HG03378 (cell line): ENCODE measurements around the gene TAF7L.
"Not testable (repeated sequence)": the region's sequence is repeated elsewhere in the genome, so short reads cannot be mapped to it uniquely, and the experiment has no call there.

Source experiments
- ATAC-seq: cut with Tn5 transposase; IDR thresholded peaks from one replicate; pipeline ENCODE4 v1.9.1; 2021; ENCODE audit warnings: mild to moderate bottlenecking, moderate library complexity; ENCODE audit not compliant: unreplicated experiment

TAF7L gene, protein sequence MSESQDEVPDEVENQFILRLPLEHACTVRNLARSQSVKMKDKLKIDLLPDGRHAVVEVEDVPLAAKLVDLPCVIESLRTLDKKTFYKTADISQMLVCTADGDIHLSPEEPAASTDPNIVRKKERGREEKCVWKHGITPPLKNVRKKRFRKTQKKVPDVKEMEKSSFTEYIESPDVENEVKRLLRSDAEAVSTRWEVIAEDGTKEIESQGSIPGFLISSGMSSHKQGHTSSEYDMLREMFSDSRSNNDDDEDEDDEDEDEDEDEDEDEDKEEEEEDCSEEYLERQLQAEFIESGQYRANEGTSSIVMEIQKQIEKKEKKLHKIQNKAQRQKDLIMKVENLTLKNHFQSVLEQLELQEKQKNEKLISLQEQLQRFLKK

DNA sequence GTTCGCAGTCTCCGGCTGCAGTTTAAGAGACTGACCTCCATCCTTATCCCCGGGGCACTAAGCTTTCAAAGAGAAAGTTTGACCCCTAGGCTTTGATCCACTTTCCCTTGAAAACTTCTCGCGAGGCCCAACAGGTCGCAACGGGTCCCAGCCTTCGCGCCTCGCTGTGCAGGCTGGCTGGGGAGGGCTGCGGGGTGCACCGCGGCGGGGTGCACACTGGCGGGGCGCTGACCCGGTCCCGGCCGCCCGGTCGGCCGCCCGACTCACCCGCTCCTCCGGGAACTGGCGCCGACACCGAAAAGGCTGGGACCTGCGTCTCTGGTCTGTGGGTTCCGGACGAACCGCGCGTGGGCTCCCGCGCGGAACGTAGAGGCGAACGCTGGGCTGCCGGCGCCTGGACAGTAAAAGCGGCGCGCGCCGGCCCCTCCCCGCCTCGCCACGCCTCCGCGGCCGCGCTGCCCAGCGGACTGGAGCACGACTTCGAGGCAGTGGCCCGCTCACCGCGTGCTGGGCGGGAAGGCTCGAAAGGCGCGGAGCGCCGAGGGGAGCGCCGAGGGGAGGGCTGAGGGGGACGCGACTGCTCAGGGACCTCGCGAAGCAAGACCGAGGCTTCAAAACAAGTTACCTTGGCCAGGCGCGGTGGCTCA, at the start of gene TAF7L:
Gene TAF7L, minus strand, starts transcription at position 378 of the 647 bp plus-strand sequence. CDS start 3,791 bp downstream, outside the sequence.
- ATAC-seq = no peak

DNA sequence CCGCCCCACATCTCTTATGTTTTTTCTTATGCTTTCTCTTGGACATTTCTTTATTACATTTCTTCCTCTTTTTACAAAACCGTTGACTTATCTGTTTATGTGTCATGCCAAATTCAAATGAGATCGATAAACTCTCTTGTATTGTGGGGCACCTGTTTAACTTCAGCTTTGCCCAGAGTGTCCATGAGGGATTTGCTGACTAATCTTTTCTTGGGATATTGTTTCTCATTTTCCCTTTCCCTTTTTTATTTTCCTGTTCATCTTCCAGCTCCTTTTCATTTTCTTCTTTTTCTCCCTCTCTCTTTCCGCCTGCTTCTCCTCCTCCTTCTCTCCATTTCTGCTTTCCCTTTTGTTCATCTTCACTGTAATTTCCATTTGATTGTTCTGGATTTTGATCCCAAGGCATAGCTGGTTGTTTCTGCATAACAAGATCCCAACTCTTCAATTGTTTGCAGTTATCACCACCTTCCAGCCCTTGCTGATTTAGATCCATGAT, 46.7 kb upstream of the TAF7L start:
- ATAC-seq = no peak

DNA sequence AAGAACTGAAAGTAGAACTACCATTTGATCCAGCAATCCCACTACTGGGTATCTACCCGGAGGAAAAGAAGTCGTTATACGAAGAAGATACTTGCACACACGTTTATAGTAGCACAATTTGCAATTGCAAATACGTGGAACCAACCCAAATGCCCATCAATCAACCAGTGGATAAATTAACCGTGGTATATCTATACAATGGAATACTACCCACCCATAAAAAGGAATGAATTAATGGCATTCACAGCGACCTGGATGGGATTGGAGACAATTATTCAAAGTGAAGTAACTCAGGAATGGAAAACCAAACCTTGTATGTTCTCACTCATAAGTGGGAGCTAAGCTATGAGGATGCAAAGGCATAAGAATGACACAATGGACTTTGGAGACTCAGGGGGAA, 43.2 kb upstream of the TAF7L start:
- ATAC-seq = not testable (repeated sequence)

DNA sequence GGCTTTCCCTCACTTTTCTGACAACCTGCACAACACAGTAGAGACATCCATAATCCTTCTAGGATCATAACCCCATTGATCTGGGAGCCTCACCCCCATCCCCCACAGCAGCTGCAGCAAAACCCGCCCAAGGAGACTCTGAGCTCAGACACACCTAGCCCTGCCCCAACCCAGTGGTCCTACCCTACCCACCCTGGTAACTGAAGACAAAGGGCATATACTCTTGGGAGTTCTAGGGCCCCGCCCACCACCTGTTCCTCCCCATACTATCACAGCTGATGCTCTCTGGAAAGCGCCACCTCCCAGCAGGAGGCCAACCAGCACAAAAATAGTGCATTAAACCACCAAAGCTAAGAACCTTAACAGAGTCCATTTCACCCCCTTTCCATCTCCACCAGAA, 35.5 kb upstream of the TAF7L start:
- ATAC-seq = not testable (repeated sequence)

DNA sequence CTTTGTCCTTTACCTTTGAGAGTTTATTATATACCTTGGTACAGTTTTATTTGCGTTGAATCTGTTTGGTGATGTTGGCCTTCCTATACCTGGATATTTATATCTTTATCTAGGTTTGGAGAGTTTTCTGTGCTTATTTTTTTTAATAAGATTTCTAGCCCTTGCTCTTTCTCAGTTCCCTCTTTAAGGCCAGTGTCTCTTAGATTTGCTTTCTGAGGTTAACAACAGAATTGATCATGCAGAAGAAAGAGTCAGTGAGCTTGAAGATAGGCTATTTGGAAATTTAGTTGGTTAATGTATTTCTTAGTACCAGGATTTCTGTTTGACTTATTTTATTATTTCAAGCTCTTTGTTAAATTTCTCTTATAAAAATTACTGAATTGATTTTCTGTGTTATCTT, 12.7 kb upstream of the TAF7L start:
- no peak for ATAC-seq

DNA sequence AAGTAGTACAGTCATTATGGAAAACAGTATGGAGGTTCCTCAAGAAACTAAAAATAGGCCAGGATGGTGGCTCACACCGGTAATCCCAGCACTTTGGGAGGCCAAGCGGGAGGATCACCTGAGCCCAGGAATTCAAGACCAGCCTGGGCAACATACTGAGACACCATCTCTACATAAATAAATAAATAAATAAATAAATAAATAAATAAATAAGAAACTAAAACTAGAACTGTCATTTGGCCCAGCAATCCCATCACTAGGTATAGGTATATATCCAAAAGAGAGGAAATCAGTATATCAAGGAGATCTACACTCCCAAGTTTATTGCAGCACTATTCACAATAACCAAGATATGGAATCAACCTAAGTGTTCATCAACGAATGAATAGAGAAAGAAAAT, 4.5 kb upstream of the TAF7L start:
- not testable (repeated sequence) for ATAC-seq

DNA sequence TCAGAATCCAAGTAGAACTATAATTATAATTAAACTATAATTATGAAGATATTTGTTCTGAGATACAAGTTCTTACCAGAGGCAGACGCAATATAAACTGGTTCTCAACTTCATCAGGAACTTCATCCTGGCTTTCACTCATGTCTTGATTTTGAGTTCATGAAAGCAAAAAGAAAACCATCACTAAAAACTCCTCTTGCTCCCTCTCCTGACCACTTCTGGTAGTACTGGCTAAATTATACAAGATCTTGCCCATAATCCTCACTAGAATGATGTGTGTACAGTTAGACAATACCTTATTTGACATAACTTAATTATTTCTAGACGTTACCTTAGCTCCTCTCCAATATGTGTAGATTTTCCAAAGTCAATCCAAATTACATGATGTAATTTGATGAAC, 3.7 kb downstream of the TAF7L start:
- ATAC-seq = peak; percentile 58

DNA sequence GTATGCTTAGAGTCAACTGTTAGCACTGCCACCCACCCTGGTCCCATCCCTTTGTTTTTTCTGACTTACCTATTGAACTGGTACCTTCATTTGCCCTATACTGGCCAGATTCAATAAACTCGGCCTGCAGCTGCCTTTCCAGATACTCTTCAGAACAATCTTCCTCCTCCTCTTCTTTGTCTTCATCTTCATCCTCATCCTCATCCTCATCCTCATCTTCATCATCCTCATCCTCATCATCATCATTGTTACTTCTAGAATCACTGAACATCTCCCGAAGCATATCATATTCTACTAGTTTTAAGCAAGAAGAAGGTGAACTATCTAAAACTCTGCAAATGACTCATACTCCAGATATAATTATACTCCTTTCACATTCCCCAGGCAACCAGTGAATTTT, 14.9 kb downstream of the TAF7L start:
- no peak for ATAC-seq

DNA sequence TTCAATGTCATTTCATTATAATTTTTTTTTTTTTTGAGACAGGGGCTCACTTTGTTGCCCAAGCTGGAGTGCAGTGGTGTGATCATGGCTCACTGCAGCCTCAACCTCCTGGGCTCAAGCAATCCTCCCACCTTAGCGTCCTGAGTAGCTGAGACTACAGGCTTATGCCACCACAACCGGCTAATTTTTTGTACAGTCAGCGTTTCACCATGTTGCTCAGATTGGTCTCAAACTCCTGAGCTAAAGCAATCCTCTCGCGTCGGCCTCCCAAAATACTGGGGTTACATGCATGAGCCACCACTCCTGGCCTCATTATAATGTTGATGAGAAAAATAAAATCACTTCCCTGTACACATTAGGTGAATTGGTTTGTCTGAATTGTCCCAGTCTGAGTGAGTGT, 16.9 kb downstream of the TAF7L start:
- no peak for ATAC-seq

DNA sequence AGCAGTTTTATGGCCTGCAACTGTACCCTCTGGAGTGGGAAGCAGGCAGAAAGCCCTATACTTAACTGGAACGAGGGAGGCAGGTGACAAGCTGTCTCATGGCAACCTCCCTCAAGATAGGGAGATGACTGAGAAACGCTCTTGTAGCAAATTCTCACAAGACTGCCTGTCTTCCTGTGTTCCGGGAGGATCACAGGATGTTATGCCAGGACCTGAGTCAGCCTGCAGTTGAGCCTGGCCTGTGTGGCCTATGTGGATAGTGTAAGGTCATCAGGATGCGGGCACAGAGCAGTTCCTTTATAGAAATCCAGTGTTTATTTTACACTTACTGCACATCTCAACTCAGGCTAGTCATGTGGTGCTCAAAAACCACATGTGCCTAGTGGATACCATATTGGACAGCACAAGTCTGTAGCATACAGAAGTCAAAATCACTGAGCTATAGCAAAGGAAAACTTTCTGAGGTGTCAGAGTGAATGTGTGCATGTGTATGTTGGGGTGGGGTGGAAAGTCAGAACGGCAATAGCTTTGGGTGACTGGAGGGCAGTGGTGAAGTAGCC, 25.2 kb downstream of the TAF7L start:
- ATAC-seq = no peak

DNA sequence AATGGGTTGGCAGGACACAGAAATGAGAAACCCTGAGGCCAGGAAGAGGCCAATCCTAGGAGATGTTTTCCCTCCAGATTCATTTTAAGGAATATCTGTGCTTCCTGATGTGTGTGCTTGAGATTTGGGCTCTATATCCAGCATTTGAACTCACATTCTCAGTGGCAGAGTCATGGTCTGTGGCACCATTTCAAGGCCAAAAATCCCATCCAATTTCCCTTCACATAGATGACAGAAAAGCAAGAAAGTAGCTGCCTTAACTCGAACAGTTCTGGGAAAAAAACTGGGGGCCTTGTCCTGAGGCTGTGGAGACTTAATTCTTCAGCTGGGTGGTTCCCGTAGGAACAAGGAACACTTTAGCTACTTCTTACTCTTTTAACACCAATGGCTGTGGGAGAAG, 27.4 kb downstream of the TAF7L start:
- ATAC-seq = no peak

DNA sequence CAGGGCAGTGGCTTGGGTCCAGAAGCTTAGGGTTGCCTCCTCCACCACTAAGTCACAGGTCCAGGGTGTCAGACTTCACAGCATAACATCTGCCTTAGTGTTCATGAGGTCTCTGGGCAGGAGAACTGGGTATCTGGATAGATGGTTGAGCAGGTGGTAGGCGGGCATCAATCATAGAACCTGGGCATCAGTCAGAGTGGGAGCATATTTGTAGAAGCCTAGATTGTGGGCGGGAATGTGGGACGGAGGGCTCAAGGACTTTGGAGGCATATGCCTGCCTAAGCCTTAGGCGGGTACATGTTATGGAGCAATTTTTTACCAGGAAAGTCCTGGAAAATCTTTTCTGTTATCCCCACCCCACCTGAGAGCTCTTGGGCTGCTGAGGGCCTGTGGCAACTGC, 28.5 kb downstream of the TAF7L start:
- ATAC-seq = no peak

DNA sequence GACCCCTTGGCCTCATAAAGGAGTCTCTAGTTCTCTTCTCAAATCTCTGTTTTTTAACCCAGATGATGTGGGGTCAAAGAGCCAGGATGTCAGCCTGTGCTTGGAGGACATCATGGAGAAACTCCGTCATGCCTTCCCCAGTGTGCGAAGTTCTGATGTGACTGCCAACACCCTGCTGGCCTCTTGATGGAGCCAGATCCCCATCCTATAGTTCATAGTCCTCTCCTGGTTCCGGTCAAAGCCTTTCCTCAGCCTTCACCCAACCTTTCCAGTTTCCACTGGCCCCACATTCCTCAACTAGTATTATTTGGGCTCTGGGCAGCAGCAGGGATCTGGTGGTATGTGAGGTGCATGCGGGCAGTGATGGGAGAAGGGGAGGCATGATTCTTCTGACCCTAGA, 30.7 kb downstream of the TAF7L start:
- ATAC-seq = no peak

DNA sequence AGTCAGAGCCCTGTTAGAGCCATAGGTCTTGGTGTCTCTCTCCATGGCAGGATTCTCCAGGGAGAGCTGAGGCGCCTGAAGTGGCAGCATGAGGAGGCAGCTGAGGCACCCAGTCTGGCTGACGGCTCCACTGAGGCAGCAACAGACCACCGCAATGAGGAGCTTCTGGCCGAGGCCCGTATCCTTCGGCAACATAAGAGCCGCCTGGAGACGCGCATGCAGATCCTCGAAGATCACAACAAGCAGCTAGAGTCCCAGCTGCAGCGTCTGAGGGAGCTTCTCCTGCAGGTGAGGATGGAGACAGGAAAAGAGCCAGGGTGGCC, 32.9 kb downstream of the TAF7L start:
- ATAC-seq = no peak

DNA sequence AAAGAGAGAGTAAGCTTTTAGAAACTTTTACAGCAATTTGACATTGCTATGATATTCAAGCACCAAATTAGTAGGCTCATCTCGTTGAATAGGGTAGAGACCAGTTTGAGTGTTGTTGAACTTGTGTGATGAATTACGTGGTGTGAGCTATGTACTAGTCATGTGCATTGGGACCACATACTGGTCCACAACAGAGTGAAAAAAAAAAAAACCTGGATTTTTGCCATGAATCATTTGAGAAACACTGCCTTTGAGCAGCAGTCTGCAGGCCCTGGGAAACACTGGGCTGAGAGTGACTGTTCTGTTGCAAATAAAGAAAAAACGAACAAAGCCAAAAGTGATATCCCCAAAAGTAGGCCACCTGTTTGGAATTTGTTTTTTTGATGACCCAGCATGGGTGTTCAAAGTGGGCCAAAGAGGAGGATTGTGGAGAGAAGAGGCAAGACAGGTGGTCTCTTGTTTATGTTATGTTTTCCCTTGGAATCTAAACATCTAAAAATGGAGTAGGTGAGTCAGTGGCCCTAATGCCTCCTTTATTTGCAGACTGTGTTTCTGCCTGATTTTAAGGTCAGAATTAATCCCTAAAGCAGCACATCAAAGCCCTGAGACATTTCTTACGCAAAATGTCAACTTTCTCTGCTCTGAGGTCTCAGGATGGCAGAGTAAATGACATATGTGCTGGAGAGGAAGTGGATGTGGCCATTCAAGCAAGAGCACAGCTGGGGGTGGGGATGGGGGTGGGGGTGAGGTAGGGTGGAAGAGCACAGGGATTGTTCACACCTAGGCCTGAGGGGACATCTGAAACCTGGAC, 33.5 kb downstream of the TAF7L start:
- no peak for ATAC-seq

DNA sequence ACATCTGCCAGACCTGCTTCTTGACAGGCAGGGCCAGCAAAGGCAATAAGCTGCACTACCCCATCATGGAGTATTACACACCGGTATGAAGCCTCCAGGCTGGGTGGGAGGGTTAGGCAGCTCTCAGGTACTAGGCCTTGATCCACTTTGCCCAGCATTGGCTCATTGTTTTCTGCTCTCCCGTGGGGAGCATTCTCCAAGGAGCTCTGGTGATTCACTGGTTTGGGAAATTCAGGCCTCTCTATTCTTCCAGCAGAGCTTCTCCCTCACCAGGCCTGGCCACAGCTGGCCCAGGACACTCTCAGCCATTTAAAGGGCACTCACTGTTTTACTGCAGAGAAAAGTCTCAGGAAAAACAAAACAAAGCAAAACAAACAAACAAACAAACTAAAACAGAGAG, 38.5 kb downstream of the TAF7L start:
- ATAC-seq = no peak

DNA sequence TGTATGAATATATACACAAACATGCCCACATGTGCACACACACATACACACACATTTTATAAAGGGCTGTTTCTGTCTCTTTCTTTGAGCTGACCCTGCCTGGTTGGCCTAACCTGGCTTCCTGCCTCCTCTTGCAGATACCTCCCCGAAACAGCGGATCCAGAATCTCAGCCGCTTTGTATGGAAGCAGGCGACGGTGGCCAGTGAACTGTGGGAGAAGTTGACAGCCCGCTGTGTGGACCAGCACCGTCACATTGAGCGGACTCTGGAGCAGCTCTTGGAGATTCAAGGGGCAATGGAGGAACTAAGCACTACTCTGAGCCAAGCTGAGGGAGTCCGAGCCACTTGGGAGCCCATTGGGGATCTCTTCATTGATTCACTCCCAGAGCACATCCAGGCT, 49.6 kb downstream of the TAF7L start:
- ATAC-seq = no peak

DNA sequence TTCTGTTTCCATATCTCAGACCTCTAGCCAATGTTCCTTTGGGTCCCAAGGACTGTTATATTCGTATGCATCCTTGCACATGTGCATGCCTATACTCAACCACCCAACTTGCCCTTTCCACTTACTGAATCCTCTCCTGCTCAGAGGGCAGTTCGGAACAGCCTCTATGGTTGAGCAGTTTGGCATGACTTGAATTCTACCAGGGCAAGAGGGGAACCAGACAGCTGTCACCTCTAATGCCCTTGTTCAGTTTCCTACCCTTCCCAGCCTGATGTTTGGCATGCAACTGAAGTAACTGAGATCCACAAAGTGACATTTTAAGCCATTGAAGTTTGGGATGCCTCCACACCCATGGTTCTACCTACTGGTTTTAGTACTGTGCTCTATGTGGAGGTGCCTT, 54.1 kb downstream of the TAF7L start:
- no peak for ATAC-seq

DNA sequence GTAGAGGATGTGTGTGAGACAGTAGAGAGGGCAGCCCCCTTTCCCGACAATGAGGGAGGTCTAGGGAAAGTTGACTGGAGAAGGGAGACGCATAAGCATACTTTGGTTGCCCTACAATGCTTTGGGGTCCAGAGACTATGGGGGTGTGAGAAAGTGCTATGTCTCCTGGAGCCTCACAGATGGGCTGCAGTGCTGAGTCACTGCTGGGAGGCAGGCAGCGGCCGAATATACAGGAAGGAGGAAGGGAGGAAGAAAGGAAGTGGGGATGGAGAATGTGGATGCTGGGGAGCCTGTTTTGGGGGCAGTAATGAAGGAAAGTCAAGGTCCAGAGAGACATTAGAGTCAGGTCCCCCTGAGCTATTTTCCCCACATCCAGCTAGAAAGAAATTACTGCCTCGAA, 58.8 kb downstream of the TAF7L start:
- no peak for ATAC-seq

DNA sequence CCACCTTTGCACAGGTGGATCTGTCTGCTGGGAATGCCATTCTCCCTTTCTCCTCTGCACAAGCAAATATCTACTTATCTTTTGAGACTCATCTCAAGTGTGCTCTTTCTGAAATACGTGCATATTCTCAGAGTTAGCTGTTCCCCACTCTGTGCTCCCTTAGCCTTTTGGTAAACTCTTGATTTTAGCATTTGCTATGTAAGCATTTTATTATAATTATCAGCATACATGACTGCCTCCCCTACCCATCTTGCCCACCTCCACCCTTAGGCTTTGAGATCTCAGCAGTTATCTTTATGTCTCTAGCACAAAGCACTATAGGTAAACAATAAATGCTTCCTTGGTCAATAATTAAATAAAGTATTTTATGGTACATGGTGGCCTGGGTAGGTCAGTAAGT, 60.1 kb downstream of the TAF7L start:
- ATAC-seq = no peak

DNA sequence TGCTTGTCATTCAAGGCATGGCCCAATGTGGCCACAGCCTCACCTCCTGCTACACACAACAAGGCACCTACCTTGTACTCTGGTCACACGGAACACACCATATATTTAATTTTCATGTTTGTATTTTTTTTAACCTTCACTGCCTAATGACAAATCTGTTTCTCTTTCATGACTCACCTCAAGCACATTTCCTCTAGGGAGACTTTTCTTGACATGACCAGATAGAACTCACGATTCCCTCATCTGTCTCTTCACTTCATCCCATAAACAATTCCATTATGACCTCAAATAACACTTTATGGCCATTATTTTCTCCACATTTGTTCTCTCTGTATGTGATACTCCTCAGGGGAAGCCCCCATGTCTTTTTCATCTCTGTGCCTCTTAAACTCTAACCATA, 60.5 kb downstream of the TAF7L start:
- ATAC-seq = no peak
